IPS-NIHi7 (cell line): Measurements from ENCODE around the gene B4GALT6.

Source experiments
- DNase-seq: peaks from one replicate; pipeline ENCODE4 v3.0.0; 2012; ENCODE audit warnings: mixed read lengths; ENCODE audit errors: extremely low spot score

The B4GALT6 gene

GRCh38 chr18:31633392-31634330, 50.7 kb downstream of the B4GALT6 start:
- no peak for DNase-seq

GRCh38 chr18:31632356-31632755, 52.0 kb downstream of the B4GALT6 start:
- no peak for DNase-seq

- DNase-seq: no peak
Observed at GRCh38 chr18:31631526-31631925, 52.9 kb downstream of the B4GALT6 start.

GRCh38 chr18:31630549-31630948, 53.8 kb downstream of the B4GALT6 start:
- DNase-seq: no peak

GRCh38 chr18:31626409-31626808, 58.0 kb downstream of the B4GALT6 start:
- no peak for DNase-seq

GRCh38 chr18:31624892-31625640, 59.3 kb downstream of the B4GALT6 start:
- no peak for DNase-seq

- DNase-seq: no peak
Observed at GRCh38 chr18:31619291-31619690, 65.1 kb downstream of the B4GALT6 start.

- no peak for DNase-seq
Observed at GRCh38 chr18:31618801-31619200, 65.6 kb downstream of the B4GALT6 start.

- no peak for DNase-seq
Observed at GRCh38 chr18:31617031-31617717, 67.2 kb downstream of the B4GALT6 start.

GRCh38 chr18:31616586-31616985, 67.8 kb downstream of the B4GALT6 start:
- DNase-seq: no peak

GRCh38 chr18:31614044-31614443, 70.3 kb downstream of the B4GALT6 start:
- DNase-seq: no peak

- DNase-seq: no peak
Observed at GRCh38 chr18:31612124-31612523, 72.3 kb downstream of the B4GALT6 start.

- no peak for DNase-seq
Observed at GRCh38 chr18:31611511-31611910, 72.9 kb downstream of the B4GALT6 start.

GRCh38 chr18:31610286-31611205, 73.8 kb downstream of the B4GALT6 start:
- DNase-seq: peak; percentile 82

- no peak for DNase-seq
Observed at GRCh38 chr18:31609886-31610285, 74.5 kb downstream of the B4GALT6 start.

GRCh38 chr18:31607384-31607783, 77.0 kb downstream of the B4GALT6 start:
- DNase-seq: no peak

GRCh38 chr18:31606265-31606664, 78.1 kb downstream of the B4GALT6 start:
- DNase-seq: no peak

- no peak for DNase-seq
Observed at GRCh38 chr18:31603315-31603714, 81.1 kb downstream of the B4GALT6 start.

GRCh38 chr18:31598021-31598805, 86.2 kb downstream of the B4GALT6 start:
- DNase-seq: no peak
